RWPE1 (cell line): ENCODE data around the gene RTP3.
"Not testable (repeated sequence)": the region's sequence is repeated elsewhere in the genome, so short reads cannot be mapped to it uniquely, and the experiment has no call there.

Experiments
- CTCF ChIA-PET: fragments of 350-600 bp; sonication (Branson Sonifier 250); formaldehyde crosslinking; extraction: SDS; loops from one replicate; lab custom pipeline; 2021; lab: Yijun Ruan, JAX
- POLR2A ChIA-PET: fragments of 400-600 bp; formaldehyde crosslinking; extraction: SDS; loops from one replicate; lab custom pipeline; 2020; ENCODE audit warnings: antibody characterized with exemption; ENCODE audit not compliant: low non-redundant PET; lab: Yijun Ruan, JAX
- DNase-seq: peaks from one replicate; pipeline ENCODE4 v3.0.0; 2012; ENCODE audit warnings: low spot score
- H3K27ac ChIP-seq: fragments of 450-650 bp; 2 replicates; pipeline ENCODE4 v1.5.1; 2017
- TF ChIP-seq, protein P1 (sequence below): fragments of 450-650 bp; conservative IDR thresholded peaks from 2 replicates; pipeline ENCODE4 v1.5.1; 2017; ENCODE audit warnings: low read depth, mild to moderate bottlenecking

RTP3 gene

DNA sequence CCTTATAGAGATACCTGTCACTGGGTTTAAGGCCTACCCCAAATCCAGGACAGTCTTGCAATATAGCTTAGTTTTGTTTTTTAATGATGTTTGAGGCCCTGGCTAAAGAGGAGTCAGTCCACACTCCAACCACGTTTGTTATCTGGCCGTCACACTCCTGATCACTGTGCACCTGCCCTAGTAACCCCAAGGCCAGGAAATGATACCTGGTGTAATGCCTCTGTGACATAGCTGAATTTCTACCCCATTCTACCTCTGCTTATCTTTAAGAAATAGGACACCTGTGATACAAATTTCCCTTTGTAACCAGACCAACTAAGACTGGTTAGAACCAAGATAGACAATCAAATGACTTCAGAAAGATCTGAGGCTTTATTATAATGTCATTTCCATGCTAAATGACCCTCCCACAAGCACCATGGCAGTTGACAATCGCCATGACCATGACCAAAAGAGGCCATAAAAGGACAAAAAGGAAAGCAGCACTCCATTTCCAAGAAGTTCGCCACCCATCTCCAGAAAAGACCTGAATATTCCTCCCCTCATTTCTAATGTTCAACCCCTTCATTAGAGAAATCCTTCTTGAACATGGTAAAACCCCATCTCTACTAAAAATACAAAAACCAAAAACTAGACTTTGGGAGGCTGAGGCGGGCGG is 4.8 kb upstream of the RTP3 start:
- CTCF ChIA-PET, result interaction anchor here (0.6 kb wide), 1 partner anchor 200 kb away, joined by 3 read pairs; no protein-coding TSS in a partner anchor
- no peak for DNase-seq
- TF ChIP-seq, protein P1, sequence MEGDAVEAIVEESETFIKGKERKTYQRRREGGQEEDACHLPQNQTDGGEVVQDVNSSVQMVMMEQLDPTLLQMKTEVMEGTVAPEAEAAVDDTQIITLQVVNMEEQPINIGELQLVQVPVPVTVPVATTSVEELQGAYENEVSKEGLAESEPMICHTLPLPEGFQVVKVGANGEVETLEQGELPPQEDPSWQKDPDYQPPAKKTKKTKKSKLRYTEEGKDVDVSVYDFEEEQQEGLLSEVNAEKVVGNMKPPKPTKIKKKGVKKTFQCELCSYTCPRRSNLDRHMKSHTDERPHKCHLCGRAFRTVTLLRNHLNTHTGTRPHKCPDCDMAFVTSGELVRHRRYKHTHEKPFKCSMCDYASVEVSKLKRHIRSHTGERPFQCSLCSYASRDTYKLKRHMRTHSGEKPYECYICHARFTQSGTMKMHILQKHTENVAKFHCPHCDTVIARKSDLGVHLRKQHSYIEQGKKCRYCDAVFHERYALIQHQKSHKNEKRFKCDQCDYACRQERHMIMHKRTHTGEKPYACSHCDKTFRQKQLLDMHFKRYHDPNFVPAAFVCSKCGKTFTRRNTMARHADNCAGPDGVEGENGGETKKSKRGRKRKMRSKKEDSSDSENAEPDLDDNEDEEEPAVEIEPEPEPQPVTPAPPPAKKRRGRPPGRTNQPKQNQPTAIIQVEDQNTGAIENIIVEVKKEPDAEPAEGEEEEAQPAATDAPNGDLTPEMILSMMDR, result no peak
- POLR2A ChIA-PET, result no interaction called here
- no peak overlapping the region for H3K27ac ChIP-seq

DNA sequence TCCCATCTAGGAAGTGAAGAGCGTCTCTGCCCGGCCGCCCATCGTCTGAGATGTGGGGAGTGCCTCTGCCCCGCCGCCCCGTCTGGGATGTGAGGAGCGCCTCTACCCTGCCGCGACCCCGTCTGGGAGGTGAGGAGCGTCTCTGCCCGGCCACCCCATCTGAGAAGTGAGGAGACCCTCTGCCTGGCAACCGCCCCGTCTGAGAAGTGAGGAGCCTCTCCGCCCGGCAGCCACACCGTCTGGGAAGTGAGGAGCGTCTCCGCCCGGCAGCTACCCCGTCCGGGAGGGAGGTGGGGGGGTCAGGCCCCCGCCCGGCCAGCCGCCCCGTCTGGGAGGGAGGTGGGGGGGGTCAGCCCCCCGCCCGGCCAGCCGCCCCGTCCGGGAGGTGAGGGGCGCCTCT is 3.3 kb upstream of the RTP3 start:
- DNase-seq, CTCF ChIA-PET, H3K27ac ChIP-seq, POLR2A ChIA-PET: not testable (repeated sequence)

- no peak overlapping the region for H3K27ac ChIP-seq
- ChIA-PET CTCF (interaction anchor here (0.6 kb wide), 2 partner anchors 72 to 210 kb away, joined by 4 to 5 read pairs; no protein-coding TSS in a partner anchor), POLR2A (no interaction called here)
- TF ChIP-seq, protein P1, result no peak
- no peak for DNase-seq
Measured at GRCh38 chr3:46495901-46496456, 1.8 kb upstream of the RTP3 start.

GRCh38 chr3:46496746-46497555 is 825 bp upstream of the RTP3 start:
- TF ChIP-seq, protein P1, result no peak
- ChIA-PET CTCF (no interaction called here), POLR2A (no interaction called here)
- no peak overlapping the region for H3K27ac ChIP-seq
- no peak for DNase-seq

GRCh38 chr3:46498916-46499519 is 1.2 kb downstream of the RTP3 start:
- H3K27ac ChIP-seq, result no peak overlapping the region
- POLR2A ChIA-PET, result no interaction called here
- TF ChIP-seq, protein P1, result no peak
- CTCF ChIA-PET, result interaction anchor here (1.3 kb wide), 1 partner anchor 9 kb away, joined by 5 read pairs; no protein-coding TSS in a partner anchor
- DNase-seq, result no peak

GRCh38 chr3:46500656-46501635 is 3.2 kb downstream of the RTP3 start:
- CTCF ChIA-PET, result no interaction called here
- no peak for DNase-seq
- H3K27ac ChIP-seq, result no peak overlapping the region
- TF ChIP-seq, protein P1, result no peak
- POLR2A ChIA-PET, result no interaction called here
